Sigmoid colon (tissue), 7 donors: Measurements from ENCODE around the gene CHCHD4. TPM values are rescaled to one million over a fixed set of nuclear protein-coding genes. Genes with fewer than 3 reads are reported as not detected.
A peak's percentile ranks its signal among the peaks of the same experiment; 100 is the strongest.

Experiments used
- DNase-seq: peaks from one replicate; pipeline ENCODE4 v3.0.0-alpha.2; 2019
- H3K27ac ChIP-seq, 4 donors: fragments of 200-600 bp; sonication (generic); one replicate each; pipeline ENCODE4 v1.5.1; 2016 to 2019; ENCODE audit warnings: mild to moderate bottlenecking in 1 of 4
- H3K27me3 ChIP-seq, 3 donors: fragments of 200-600 bp; sonication (generic); one replicate each; pipeline ENCODE4 v1.5.1; 2019; ENCODE audit warnings: mild to moderate bottlenecking in 1 of 3
- H3K36me3 ChIP-seq, 4 donors: fragments of 200-600 bp; sonication (generic); one replicate each; pipeline ENCODE4 v1.5.1; 2016 to 2019
- H3K4me1 ChIP-seq, 4 donors: fragments of 200-600 bp; sonication (generic); one replicate each; pipeline ENCODE4 v1.5.1; 2017 to 2019
- H3K4me3 ChIP-seq, 4 donors: fragments of 200-600 bp; sonication (generic); one replicate each; pipeline ENCODE4 v1.5.1; 2017 to 2019; ENCODE audit warnings: mild to moderate bottlenecking in 2 of 4, moderate library complexity in 1 of 4
- H3K9me3 ChIP-seq, 4 donors: fragments of 200-600 bp in 3 of 4; sonication (generic) in 3 of 4; one replicate each; pipeline versions ENCODE4 v1.5.1 to v1.6.1; 2013 to 2019
- CTCF ChIP-seq, 4 experiments: fragments of 450-650 bp in 3 of 4; fragments of 200-600 bp in 1 of 4; IDR thresholded peaks; one replicate each; pipeline ENCODE4 v1.5.1; 2016 to 2019; ENCODE audit warnings: antibody characterized with exemption in 4 of 4, mild to moderate bottlenecking in 3 of 4, moderate library complexity in 2 of 4
- EP300 ChIP-seq, 4 donors: sonication (generic); formaldehyde crosslinking; IDR thresholded peaks; one replicate each; pipeline ENCODE4 v1.6.1; 2017; ENCODE audit warnings: antibody characterized with exemption in 4 of 4
- POLR2A ChIP-seq, 2 donors: fragments of 450-650 bp; IDR thresholded peaks; one replicate each; pipeline ENCODE4 v1.6.1; 2016; ENCODE audit warnings: antibody characterized with exemption in 2 of 2, mild to moderate bottlenecking in 2 of 2, moderate library complexity in 2 of 2
- POLR2AphosphoS5 ChIP-seq, 4 donors: sonication (generic); formaldehyde crosslinking; IDR thresholded peaks; one replicate each; pipeline ENCODE4 v1.6.1; 2017; ENCODE audit warnings: antibody characterized with exemption in 4 of 4
- WGBS, 2 donors: extraction: QIAGEN DNeasy Blood & Tissue Kit; methylation state at CpG; one replicate each; pipeline ENCODE4 v1.1.7; 2013; 5-methylcytosine and 5-hydroxymethylcytosine counted together
- intact Hi-C: fragments of 100-400 bp; cut with DNase I; formaldehyde crosslinking; loops from one replicate; pipeline ENCODE4 v1.15.1; 2023
- polyA plus RNA-seq, 3 donors: library from polyadenylated mRNA; stranded (reverse); fragments of 200-250 nt; gene quantifications; one replicate each; pipeline ENCODE4 v1.2.3, GENCODE V29; 2013
- total RNA-seq, 4 donors: library from RNA; depleted of rRNA; stranded (reverse); fragments of >200 nt; gene quantifications; one replicate each; pipeline ENCODE4 v1.1.0, GENCODE V29; 2016
- donor health status: healthy with polysubstance abuse.
- donor health status: Bipolar disorder and iron deficiency.
- donor health status: healthy.

CHCHD4 gene
- 10 to 100 TPM; 13.0 to 33.1 (median 26.3) TPM for total RNA-seq
- polyA plus RNA-seq = 10 to 100 TPM; 15.3 to 33.8 (median 17.4) TPM

DNA sequence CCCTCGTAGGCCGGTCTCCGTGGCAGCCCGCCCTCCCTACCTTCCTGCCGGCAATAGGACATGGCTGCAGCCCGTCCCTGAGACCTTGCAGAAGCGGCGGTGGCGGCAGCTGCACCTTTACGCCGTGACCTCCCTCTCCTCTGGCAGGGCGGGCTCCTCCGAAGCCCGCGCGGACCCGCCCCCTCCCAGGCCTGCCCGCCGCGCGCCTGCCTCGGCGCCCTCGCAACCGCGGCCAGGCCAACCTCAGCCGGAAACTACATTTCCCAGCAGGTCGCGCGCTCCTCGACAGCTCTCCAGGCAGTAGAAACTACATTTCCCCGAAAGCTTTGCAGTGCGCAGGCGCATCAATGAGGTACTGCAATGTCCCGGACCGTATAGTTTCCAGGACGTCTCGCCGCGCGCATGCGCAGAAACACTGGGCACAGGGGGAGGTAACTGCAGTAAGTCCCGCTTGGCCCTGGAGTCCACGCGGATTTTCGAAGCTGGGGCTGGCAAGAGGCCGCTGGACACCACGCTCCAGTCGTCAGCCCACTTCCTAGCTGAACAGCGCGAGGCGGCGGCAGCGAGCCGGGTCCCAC lies at the start of gene CHCHD4, which contains the start of gene TMEM43:
Gene CHCHD4, minus strand, starts transcription at position 256 of the 578 bp plus-strand sequence. Its CDS starts 194 bp downstream, at position 62.
Gene TMEM43, plus strand, starts transcription at position 438 of the 578 bp plus-strand sequence. CDS start 142 bp downstream, outside the sequence.
- H3K36me3 ChIP-seq = peaks cover 0 to 38% (median 5%) of the 10 kb centered on the region in 4 donors
- peaks cover 0 to 49% (median 38%) of the 10 kb centered on the region in 4 donors for H3K4me1 ChIP-seq
- WGBS, 2 donors = 0% methylated on average over 55 of the region's 55 CpGs
- peak within 1 kb of the TSS; percentile 68 to 96 (median 87) for H3K4me3 ChIP-seq
- intact Hi-C loops = loop anchor here (1.0 to 10.0 kb wide), 5 partner anchors 20 to 1127 kb away; partner anchors contain the start of genes LSM3, NR2C2 and XPC
- peak; percentile 100 for DNase-seq
- H3K27me3 ChIP-seq = no peaks in the 10 kb centered on the region
- no peaks in the 10 kb centered on the region for H3K9me3 ChIP-seq
- peak in 1 of 4 donors; percentile 53 for TF ChIP-seq EP300 (IDR thresholded peaks at IDR 0.05)
- peak; percentile 77 to 93 (median 90) for TF ChIP-seq POLR2AphosphoS5 (IDR thresholded peaks at IDR 0.05)
- no peak for TF ChIP-seq CTCF (IDR thresholded peaks at IDR 0.05)
- peak; percentile 62 to 71 for TF ChIP-seq POLR2A (IDR thresholded peaks at IDR 0.05)
- H3K27ac ChIP-seq = peak within 1 kb of the TSS; percentile 86 to 97 (median 94)

DNA sequence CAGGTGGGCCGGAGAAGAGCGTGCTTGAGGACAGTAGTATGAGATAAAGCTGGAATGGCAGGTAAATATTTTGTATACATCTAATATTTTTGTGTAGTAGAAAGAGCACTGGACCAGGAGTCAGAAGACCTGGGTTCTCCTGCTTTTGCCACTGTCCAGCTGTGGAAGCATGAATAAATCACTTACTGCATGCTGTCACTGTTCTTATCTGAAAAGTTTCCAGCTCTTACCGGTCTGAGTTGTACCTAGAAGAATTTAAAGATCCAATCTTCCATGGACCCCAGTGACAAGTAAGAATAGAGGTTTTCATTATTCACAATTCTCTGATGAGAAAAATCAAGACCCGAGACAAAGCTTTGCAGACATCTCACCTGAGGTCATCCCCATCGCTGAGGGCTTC lies 47.8 kb upstream of the CHCHD4 start:
- WGBS, 2 donors = 96% methylated on average over 5 of the region's 5 CpGs
- Histone ChIP-seq H3K4me3 (no peak overlapping the region), H3K27ac (no peak overlapping the region), H3K27me3 (no peaks in the 10 kb centered on the region), H3K36me3 (peaks cover 35 to 54% (median 45%) of the 10 kb centered on the region in 4 donors), H3K9me3 (no peaks in the 10 kb centered on the region), H3K4me1 (peaks cover 0 to 19% (median 16%) of the 10 kb centered on the region in 4 donors)
- no peak for TF ChIP-seq POLR2A (IDR thresholded peaks at IDR 0.05)
- no peak for TF ChIP-seq POLR2AphosphoS5 (IDR thresholded peaks at IDR 0.05)
- TF ChIP-seq EP300 (IDR thresholded peaks at IDR 0.05) = no peak
- TF ChIP-seq CTCF (IDR thresholded peaks at IDR 0.05) = no peak
- intact Hi-C loops = loop anchor here (10.0 kb wide), 1 partner anchor 772 kb away; the partner anchor contains the start of gene NR2C2
- DNase-seq = no peak

DNA sequence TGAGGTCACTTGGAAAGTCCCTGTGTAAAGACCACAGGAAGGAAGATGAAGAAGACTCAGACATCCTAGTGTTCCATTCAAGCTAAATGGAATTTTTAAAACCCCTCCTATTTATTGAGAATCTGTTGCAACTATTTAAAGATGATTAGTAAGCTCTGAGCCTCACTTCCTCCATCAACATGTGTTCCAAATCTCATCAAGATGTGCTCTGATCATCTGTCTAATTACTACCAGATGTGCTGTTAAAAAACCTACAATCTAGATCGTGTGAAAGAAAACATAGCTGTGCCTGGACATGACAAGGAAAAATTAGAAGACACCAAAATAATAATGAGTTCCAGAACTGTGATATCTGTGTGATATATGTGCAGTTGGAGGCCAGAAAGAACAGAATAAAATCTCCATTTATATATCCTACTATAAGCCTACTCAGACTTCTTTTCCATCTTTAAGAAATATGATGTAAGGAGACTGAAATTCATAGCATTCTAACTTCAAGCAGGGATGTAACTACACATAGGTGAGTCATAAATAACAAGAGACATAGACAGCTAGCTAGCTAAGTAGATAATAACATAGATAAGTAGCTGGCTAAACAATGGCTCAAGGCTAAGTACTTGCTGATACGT lies 46.0 kb upstream of the CHCHD4 start:
- peaks cover 46 to 72% (median 64%) of the 10 kb centered on the region in 4 donors for H3K36me3 ChIP-seq
- H3K9me3 ChIP-seq = no peaks in the 10 kb centered on the region
- intact Hi-C loops = loop anchor here (10.0 kb wide), 1 partner anchor 774 kb away; the partner anchor contains the start of gene NR2C2
- no peak overlapping the region for H3K4me3 ChIP-seq
- TF ChIP-seq POLR2AphosphoS5 (IDR thresholded peaks at IDR 0.05) (no peak), CTCF (IDR thresholded peaks at IDR 0.05) (no peak), EP300 (IDR thresholded peaks at IDR 0.05) (no peak), POLR2A (IDR thresholded peaks at IDR 0.05) (no peak)
- H3K27ac ChIP-seq = no peak overlapping the region
- H3K4me1 ChIP-seq = peaks cover 0 to 7% (median 1%) of the 10 kb centered on the region in 4 donors
- no peaks in the 10 kb centered on the region for H3K27me3 ChIP-seq
- 85 to 87% methylated on average over 2 of the region's 2 CpGs for WGBS, 2 donors
- DNase-seq = no peak

DNA sequence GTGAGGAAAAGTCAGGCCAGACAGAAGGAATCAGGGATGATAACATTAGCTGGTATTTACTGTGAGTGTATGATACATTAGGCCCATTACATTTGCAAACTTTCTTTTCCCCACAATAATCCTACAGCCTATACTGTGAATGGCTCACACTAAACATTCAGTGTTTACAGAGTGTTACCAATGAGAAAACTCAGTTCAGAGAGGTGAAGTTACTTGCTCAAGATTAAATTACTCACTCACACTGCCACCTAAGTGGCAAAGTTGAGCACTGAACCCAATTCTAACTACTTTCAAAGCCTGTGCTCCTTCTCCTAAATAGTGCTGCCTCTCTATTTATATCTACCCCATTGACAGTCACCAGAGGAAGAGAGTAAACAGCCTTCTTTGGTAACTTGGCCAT lies 45.2 kb upstream of the CHCHD4 start:
- Histone ChIP-seq H3K27me3 (no peaks in the 10 kb centered on the region), H3K9me3 (no peaks in the 10 kb centered on the region), H3K27ac (no peak overlapping the region), H3K36me3 (peaks cover 50 to 80% (median 71%) of the 10 kb centered on the region in 4 donors), H3K4me3 (no peak overlapping the region), H3K4me1 (peaks cover 0 to 2% (median 0%) of the 10 kb centered on the region in 4 donors)
- intact Hi-C loops = loop anchor here (10.0 kb wide), 1 partner anchor 775 kb away; the partner anchor contains the start of gene NR2C2
- TF ChIP-seq EP300 (IDR thresholded peaks at IDR 0.05) (no peak), CTCF (IDR thresholded peaks at IDR 0.05) (no peak), POLR2AphosphoS5 (IDR thresholded peaks at IDR 0.05) (no peak), POLR2A (IDR thresholded peaks at IDR 0.05) (no peak)
- DNase-seq = no peak
